GM18519 (cell line): ENCODE data around the gene ZNF134.

Source experiments
- ATAC-seq: cut with Tn5 transposase; IDR thresholded peaks from one replicate; pipeline ENCODE4 v1.9.1; 2021; ENCODE audit warnings: mild to moderate bottlenecking, moderate library complexity; ENCODE audit not compliant: unreplicated experiment, low FRiP score

Gene ZNF134

GRCh38 chr19:57613941-57614743 lies at the start of gene ZNF134:
Gene ZNF134 (plus strand): TSS chr19:57614242. CDS start chr19:57619469, 5,227 bp downstream.
- peak; percentile 94 for ATAC-seq

GRCh38 chr19:57566396-57567265 lies 47.4 kb upstream of the ZNF134 start:
- no peak for ATAC-seq

- ATAC-seq, result no peak
Measured at GRCh38 chr19:57570707-57571106, 43.3 kb upstream of the ZNF134 start.

GRCh38 chr19:57572415-57572947 lies 41.6 kb upstream of the ZNF134 start:
- ATAC-seq, result no peak

GRCh38 chr19:57576661-57577060 lies 37.4 kb upstream of the ZNF134 start:
- ATAC-seq, result no peak

- ATAC-seq, result peak; percentile 93
Measured at GRCh38 chr19:57578487-57579205, 35.4 kb upstream of the ZNF134 start, which contains the start of gene ZNF416. Gene ZNF416 (minus strand): TSS chr19:57578911. CDS start chr19:57578704, 207 bp downstream.

- ATAC-seq, result no peak
Measured at GRCh38 chr19:57583104-57583520, 30.9 kb upstream of the ZNF134 start.

GRCh38 chr19:57583521-57584416 lies 30.3 kb upstream of the ZNF134 start, which contains the start of gene ZIK1:
Gene ZIK1 (plus strand): TSS chr19:57584145. CDS start chr19:57584357, 212 bp downstream.
- ATAC-seq, result no peak

- ATAC-seq, result no peak
Measured at GRCh38 chr19:57587529-57587928, 26.5 kb upstream of the ZNF134 start.

- ATAC-seq, result no peak
Measured at GRCh38 chr19:57599377-57599760, 14.7 kb upstream of the ZNF134 start.

- peak; percentile 63 for ATAC-seq
Measured at GRCh38 chr19:57599761-57600383, 14.2 kb upstream of the ZNF134 start, which contains the start of gene ZNF530. Gene ZNF530 (plus strand): TSS chr19:57599885. CDS start chr19:57604346, 4,461 bp downstream.

GRCh38 chr19:57606931-57607330 lies 7.1 kb upstream of the ZNF134 start:
- no peak for ATAC-seq

GRCh38 chr19:57611113-57611512 lies 2.9 kb upstream of the ZNF134 start:
- no peak for ATAC-seq

GRCh38 chr19:57615346-57615745 lies 1.3 kb downstream of the ZNF134 start:
- ATAC-seq, result no peak

- ATAC-seq, result no peak
Measured at GRCh38 chr19:57620673-57621348, 6.8 kb downstream of the ZNF134 start.

GRCh38 chr19:57623091-57623490 lies 9.0 kb downstream of the ZNF134 start:
- ATAC-seq, result no peak

- ATAC-seq, result peak; percentile 80
Measured at GRCh38 chr19:57632987-57633831, 19.2 kb downstream of the ZNF134 start, which contains the start of gene ZNF211. Gene ZNF211 (plus strand): TSS chr19:57633168. CDS start chr19:57633347, 179 bp downstream.
